ENCODE data around the gene CEP44.
A peak's percentile ranks its signal among the peaks of the same experiment; 100 is the strongest.
"Not testable (repeated sequence)": the region's sequence is repeated elsewhere in the genome, so short reads cannot be mapped to it uniquely, and the experiment has no call there.

Gene CEP44, protein sequence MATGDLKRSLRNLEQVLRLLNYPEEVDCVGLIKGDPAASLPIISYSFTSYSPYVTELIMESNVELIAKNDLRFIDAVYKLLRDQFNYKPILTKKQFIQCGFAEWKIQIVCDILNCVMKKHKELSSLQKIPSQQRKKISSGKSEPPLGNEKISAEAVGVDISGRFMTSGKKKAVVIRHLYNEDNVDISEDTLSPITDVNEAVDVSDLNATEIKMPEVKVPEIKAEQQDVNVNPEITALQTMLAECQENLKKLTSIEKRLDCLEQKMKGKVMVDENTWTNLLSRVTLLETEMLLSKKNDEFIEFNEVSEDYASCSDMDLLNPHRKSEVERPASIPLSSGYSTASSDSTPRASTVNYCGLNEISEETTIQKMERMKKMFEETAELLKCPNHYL

DNA sequence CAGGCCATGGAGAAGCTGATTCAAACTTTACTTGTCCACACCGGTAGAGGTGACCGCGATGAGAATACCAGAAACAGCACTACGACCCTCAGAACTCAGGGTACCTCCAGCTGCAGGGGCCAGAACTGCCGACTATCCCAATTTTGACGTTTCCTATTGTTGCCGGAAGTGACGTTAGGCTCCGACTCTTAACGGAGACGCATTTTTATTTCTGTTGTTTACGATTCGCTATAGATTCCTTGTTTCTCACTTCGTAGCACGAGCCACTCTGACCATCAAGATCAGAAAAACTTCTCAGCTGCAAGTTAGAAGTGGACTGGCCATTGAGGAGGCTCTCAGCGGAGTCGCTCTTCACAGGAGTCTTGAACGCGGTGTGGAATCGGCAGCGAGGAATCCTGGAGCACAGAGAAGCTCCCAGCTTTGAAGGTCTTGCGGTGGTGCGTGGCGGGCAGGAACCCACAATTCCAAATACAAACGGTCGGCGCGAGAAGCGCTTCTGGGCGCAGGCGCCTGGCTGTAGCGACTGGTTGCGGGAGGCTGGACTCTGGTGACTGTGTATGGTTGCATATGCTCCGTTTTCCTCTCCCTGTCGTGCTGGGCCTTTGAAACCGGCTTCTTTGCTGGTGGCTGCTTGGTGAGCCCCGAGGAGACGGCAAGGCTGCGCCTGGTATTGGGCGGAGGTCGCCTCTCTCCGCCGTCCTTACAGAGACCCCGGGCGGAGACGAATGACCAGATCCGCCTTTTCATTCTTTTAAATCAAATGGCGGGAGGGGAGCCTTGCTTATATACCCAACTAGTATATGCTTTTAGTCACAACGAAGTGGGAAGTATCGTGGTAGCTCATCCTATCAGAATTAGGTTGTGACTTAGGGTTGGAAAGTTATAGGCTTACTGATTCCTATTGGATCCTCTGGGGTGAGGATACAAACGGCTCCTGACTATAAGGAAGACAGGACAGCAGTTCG lies at the start of gene CEP44, which contains the start of gene FBXO8:
Gene CEP44 (plus strand): TSS at position 405 of the 965 bp plus-strand sequence. CDS start 15,211 bp downstream, outside the sequence.
Gene FBXO8 (minus strand): TSS at position 161 of the 965 bp plus-strand sequence. CDS start 20,575 bp downstream, outside the sequence.
- peak; percentile 63 for DNase-seq (ENCODE audit: low spot score)
- no peak for FAIRE-seq

DNA sequence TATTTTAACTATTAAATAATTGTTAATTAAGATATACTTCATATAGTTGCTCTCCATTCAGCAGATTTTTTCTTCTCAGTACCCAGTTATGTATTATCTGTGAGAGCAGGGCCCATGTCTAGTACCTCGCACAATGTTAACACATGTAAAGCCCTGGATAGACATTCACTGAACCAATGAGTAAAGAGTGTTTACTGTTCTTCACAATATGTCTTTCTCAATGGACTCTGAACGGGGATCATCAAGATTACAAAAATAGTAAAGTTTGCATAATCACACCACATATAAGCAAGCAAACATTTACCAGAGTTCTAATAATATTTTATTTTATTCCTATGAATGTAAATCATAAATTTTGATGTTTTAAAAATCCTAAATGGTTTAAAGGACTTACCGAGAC lies 47.4 kb upstream of the CEP44 start:
- no peak for DNase-seq (ENCODE audit: low spot score)
- FAIRE-seq: no peak

DNA sequence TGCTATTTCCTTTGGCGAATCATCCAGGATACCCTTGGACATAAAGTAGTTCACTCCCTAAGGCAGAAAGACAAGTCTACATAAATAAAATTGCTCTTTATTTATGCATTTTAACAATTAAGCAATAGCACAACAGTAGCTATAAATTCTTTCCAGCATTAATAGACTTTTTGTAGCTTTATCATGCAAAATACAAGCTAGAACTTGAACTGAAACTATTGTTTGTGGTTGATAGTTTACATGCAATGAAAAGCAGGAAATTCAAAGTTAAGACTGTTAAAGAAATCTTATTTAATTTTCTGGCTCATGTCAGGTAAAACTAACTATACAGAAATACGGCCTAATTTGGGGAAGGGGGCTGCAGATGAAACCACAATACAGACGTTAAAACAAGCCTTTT lies 42.5 kb upstream of the CEP44 start:
- DNase-seq (ENCODE audit: low spot score) (no peak), FAIRE-seq (no peak)

DNA sequence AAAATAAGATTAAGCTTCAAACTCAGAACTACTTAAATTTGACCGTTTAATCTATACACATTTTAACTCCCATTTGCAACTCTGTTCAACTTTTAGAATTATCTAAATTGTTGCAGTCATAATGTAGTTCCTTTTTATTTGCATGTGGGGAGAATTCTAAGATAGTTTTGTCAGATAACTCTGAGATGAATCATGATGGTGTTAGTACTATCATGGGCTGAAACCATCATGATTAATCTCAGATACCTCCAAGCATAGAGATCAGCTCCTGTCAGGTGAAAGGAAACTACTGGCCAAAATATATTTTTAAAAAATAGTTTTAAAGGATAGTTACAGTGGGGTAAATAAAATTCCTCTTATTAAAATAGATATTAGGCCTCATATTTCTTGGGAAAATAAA lies 39.3 kb upstream of the CEP44 start:
- no peak for DNase-seq (ENCODE audit: low spot score)
- no peak for FAIRE-seq

DNA sequence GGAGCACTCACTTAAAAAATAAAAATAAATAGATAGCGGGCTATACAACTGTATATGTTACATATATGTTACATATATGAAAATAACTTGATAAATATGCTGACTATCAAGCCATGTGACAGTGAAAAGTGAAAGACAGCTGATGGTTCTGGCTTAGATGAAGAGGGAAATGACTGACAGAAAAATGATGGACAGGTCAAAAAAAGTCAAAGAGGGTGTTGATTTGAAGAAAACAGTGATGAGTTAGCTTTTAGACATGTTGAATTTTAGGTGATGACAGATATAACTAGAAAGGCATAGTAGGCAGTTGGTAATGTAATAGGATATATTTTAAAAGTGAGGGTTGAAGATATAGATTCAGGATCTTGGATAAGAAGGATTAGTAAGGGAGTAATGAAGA lies 38.0 kb upstream of the CEP44 start:
- no peak for DNase-seq (ENCODE audit: low spot score)
- FAIRE-seq: no peak

DNA sequence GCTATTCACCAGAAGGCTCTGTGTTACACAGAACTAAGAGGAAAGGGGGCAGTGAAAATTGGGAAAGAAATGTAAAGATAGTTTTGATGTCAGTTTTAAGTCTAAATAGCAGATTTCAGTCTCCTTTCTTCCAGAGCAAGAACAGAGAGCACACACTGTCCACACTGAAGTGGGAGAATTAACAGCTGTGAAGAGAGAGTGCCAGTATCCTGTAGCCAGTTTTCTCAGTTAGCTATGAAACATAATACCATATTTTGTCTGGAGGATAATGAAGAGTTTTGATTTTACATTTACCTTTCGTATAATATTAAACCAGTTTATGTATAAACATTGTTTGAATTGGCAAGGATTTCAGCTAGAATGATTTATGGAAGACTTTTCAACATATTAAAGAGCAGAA lies 35.3 kb upstream of the CEP44 start:
- FAIRE-seq (no peak), DNase-seq (ENCODE audit: low spot score) (no peak)

DNA sequence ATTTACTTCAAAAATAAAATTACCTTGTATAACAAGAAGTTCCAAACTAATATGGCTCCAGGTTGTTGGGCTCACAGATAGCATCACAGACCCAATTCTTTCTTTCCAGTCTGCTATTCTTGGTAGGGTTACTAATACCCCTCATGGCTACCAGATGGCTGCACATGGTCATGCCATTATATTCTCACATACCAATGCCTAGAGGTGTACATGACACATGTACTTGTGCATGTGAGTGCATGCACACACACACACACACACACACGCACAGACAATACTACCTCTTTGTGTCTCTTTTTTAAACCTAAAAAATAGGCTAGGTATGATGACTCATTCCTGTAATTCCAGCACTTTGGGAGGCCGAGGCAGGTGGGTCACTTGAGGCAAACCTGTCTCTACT lies 31.3 kb upstream of the CEP44 start:
- DNase-seq (ENCODE audit: low spot score): no peak
- no peak for FAIRE-seq

DNA sequence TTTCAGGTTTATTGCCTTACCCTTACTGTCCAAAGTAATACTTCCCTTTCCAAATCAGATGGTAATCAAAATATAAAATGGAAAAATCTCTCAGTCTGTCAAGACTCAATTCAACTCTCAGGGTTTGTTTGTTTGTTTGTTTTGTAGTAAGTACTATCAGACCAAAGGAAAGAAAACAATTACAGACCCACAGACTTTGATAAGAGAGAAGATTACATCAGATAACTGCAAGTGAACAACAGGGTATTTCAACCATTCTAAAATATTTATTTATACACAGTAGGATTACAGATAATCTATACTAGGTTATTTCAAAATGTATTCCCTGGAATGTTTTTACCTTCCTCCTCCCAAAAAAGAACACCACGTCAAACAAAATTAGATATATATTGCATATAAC lies 29.1 kb upstream of the CEP44 start:
- FAIRE-seq (no peak), DNase-seq (ENCODE audit: low spot score) (no peak)

DNA sequence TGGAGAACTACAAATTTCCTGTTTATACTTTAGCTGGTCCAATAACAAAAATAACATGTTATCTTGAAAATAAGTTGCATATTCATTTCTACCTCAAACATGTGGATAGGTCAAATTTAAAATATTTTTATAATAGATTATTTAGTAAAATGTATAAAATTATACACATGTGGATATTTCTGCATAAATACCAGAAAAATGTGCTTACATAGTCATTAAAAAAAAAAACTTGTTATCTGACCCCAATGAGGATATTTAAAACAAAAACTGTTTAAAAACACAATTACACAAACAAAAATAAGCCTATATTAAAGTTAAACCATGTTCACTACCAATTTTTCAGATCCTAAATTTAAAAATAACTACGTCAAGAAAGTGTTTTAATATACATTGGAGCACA lies 28.3 kb upstream of the CEP44 start:
- DNase-seq (ENCODE audit: low spot score) (no peak), FAIRE-seq (no peak)

DNA sequence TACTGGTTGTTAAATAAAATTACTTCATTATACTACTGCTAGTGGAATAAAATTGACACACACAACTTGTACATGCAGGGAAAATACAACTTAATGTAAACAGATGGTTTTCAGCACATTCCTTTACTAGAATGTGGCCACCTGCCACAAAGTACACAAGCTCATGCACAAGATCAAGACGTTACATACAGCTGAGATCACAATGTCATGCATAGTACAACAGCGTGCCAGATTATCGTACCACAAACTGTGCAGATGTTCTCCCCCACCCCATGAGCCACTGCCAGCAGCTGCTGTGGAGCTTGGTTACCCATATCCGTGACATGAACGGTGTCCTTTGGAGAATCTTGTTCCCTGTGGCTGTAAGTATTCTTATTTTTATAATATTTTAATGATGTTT lies 27.9 kb upstream of the CEP44 start:
- DNase-seq (ENCODE audit: low spot score) (peak; percentile 3), FAIRE-seq (peak; percentile 73)

DNA sequence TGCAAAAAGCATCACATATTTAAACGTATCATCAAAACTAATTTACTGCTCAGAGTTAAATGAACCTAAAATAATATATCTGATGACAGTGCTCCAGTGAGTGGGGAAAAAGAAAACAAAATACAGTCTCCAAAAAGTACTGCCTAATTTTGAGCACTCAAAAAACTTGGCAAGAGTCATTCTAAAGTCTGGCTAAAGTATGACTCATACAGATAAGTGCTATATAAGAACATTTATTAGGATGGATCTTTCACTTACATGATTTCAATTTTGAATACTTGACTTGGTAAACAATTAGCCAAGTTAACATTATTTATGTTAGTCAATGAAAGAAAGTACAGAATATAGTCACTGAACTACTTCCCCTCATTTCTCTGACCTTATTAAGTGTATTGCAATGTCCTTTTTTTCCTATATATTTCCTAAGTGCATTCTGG lies 27.4 kb upstream of the CEP44 start:
- no peak for DNase-seq (ENCODE audit: low spot score)

DNA sequence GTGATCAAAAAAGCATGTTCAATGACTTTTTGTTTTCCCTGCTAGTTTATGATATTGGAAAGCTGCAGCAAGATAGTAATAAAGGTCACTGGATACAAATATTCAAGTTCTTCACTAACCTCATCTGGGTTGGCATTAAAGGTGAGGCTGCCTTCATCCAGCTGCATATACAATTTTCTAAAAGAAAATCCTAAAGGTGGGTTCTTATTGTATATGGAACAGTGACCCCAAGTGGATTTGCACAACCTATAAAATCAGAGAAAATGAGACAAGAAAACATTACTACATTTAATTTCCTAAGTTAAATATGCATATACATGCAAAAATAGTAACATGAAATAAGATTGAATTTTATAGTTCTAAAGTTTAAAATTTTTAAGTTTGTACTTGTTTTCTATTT lies 24.1 kb upstream of the CEP44 start:
- DNase-seq (ENCODE audit: low spot score): no peak
- FAIRE-seq: no peak

More for the DNA sequence above, 27.4 kb upstream of the CEP44 start:
- no peak for FAIRE-seq

DNA sequence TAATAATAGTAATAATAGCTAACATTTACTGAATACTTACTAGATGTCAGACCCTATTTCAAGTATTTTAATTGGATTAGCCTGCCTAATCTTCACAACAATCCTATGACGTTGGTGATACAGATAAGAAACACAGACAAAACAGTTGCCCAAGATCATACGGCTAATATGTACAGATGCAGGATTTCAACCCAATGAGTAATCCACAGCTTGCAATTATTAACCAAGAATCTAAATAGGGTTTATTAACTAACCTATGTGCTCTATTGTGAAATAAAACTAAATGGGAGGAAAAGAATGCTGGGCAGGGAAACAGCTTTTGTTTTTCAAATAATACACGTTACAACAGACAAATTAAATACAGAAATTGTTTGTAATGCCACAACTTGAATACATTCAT lies 23.6 kb upstream of the CEP44 start:
- no peak for FAIRE-seq
- DNase-seq (ENCODE audit: low spot score): no peak

DNA sequence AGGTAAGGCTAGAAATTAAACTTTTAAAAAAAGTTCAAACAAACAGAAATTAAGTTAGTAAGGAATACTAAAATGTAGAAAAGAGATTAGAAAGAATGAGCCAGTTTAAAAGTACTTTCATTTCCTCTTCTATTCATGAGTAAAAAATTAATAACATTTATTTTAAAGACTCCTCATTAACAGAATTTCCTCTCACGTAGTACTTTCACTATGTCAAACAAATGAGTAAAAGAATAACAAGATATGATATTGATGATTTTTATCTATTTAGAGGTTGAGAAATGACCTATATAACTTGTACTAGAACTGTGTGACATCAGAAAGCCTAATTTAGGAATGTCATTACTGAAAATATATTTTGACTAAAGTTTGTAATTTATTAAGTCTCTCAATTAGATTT lies 22.3 kb upstream of the CEP44 start:
- not testable (repeated sequence) for FAIRE-seq; DNase-seq (ENCODE audit: low spot score)

DNA sequence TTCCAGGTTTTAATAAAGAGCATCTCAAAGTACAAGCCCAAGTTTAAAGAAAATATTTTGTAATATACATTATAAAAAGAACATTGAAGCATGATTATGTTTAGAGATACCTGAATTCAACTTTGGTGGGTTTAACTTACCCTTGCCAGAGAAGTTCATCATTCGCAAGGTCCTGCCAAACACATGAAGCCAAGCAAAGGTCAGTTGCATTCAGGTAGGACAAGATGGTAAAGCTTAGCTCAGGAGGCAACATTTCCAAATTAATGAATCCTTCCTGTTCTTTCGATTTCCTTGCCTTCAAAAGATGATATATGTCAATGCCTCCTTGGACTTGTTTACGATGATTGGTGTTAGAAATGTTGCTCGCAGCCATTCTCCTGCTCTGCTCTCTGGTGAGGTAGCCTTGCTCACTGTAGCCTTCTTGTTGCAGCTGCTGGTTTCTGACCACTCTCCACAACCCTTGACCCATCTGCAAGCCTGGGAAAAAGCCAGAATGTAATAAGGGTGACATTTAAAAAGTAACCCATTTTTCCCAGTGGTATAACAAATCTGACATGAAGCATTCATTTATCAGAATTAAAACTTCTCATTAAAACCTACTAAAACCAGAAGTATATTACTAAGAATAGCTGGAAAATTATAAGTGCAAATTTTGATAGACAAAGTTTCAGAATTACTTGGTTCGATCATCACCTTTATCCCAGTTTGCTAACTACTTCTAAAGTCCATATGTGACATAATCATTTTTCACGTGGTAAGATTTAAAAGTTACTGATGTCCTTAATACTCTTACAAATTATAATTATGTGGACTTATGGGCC lies 20.9 kb upstream of the CEP44 start:
- no peak for DNase-seq (ENCODE audit: low spot score)
- no peak for FAIRE-seq

DNA sequence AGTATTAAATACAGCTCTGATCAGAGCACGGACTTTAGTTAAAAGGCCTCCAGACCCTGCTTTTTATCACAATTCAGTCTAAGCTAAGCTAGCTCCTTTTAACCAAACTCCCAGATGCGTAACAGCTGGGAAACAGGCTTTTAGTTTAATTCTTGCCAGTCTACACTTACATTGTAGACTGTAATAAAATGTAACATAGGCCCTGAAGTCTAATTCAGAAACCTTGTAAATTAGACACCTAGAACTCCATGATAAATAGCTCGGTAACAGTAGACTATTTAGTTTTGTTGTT lies 20.3 kb upstream of the CEP44 start:
- no peak for DNase-seq (ENCODE audit: low spot score)
- no peak for FAIRE-seq

DNA sequence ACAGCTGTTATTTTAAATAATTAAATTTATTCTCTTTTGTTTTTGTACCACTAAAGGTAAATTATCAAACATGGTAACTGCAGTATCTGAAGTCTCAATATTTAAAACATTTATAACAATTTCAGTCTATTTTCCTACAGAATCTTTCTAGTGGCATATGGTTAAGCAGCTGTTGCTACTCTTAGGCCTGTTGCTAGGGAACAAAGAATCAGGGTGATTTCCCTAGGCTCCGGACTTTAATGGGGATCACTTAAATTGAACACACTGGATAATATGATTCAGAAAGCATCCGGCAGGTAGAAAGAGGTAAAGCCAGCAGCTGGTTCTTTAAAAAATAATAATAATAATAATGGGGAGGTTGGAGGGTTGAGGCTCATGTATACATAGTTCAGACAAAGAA lies 17.8 kb upstream of the CEP44 start:
- no peak for DNase-seq (ENCODE audit: low spot score)
- FAIRE-seq: no peak

DNA sequence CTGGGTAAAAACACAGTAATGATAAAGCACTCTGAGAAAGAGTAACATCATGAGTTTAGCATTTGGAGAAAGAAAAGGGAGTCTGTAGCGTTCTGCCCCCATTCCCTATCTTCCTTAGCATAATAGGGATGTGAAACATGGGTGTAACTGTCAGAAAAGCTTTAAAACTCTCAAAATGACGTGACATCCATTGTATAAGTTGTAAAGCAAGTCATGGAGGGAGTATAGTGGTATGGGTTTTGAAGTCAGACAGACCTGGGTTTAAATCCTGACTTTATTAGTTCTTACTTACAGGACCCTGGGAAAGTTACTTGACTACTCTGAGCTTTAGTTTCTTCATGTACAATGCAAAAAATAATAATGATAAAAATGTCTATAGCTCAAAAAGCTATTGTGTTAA lies 17.3 kb upstream of the CEP44 start:
- FAIRE-seq: no peak

DNA sequence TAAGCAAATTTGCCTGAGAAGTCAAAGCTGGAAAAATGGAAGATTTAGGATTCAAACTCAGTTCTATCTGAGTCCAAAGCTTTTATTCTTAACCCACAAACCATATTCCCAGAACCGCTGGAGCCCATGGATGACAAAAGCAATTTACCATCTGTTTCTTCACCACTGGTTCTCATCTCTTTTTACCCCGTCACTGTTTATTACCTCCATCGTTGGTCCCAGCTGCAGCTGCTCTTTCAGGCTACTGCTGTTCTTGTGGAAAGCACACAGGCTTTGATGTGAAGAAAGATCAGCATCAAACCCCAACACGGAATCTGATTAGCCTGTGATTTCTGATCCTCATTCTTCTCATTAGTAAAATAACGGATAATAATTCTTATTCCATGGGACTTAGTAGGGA lies 9.8 kb upstream of the CEP44 start:
- no peak for DNase-seq (ENCODE audit: low spot score)
- FAIRE-seq: no peak

More for the DNA sequence above, 17.3 kb upstream of the CEP44 start:
- DNase-seq (ENCODE audit: low spot score): no peak

DNA sequence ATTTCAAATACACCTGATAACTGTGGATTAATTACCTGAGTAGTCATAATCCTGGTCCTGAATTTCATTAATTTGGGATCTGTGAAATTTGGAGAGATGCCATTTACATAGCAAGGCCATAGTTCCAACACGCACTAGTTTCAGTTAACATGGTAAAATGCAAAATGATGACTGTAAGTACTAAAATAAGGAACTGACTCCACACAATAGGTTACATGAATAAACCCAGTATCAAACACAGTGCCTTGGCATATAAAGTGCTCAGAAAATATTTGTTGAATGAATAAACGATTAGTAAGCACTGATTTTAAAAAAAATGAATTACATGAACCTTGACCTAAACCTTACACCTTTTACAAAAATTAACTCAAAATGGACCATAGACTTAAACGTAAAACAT lies 9.3 kb upstream of the CEP44 start:
- DNase-seq (ENCODE audit: low spot score) (no peak), FAIRE-seq (no peak)

DNA sequence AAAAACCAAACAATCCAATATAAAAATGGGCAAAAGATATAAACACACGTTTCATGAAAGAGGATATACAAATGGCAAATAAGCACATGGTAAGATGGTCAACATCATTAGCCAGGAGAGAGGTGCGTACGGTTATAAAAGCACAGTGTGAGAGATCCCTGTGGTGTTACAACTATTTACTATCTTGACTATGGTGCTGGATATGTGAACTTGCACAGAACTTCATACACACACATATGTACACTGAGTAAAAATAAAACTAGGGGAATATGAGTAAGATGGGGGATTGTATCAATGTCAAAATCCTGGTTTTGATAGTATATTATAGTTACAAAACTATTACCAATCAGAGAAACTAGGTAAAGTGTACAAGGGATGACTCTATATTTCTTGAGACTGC lies 8.6 kb upstream of the CEP44 start:
- DNase-seq (ENCODE audit: low spot score) (no peak), FAIRE-seq (no peak)

DNA sequence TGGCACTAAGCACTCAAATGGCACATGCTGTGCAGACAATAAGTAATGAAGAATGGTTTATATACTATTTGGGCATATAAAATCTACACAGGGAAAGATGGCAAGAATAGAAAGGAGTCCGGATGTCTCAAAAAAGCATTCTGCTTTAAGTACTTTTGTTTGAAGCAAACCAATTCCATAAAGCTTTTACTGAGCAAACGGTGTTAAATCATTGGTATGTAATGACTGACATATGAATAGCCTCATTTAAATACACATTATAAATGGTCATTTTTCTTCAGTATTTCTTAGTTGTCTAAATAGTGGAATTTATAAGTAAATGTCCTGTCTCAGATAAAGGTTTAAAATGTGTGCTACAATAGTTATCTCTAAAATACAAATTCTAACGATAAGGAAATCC lies 6.3 kb upstream of the CEP44 start:
- no peak for DNase-seq (ENCODE audit: low spot score)
- no peak for FAIRE-seq

Data from urothelium cell line (cell line).